ENCODE data around the gene HTR3A. TPM values are rescaled to one million over a fixed set of nuclear protein-coding genes. Genes with fewer than 3 reads are reported as not detected.

Gene HTR3A
- polyA plus RNA-seq, 4 donors = 0.17 to 0.46 TPM; not detected in 2

DNA sequence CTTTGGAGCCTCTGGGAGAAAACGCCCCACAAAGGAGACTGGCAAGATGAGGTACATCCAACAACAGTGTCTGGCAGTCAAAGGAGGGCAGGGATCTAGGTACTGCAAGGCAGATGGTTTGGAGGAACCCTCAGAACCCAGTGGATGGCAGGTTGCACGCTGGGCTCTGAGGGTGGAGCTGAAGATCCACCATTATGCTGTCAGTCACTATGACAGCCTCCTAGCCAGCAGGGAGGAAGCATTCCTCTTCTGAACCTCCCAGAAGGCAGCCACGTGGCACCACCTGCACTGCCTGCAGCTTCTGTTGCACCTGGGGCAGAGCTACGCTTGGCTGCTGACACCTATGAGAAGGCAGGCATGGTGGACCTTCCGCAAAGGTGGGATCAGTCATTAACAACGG lies 40.2 kb downstream of the HTR3A start:
- no peak for DNase-seq (ENCODE audit: low read depth in 4 of 4, low spot score in 3 of 4)

DNA sequence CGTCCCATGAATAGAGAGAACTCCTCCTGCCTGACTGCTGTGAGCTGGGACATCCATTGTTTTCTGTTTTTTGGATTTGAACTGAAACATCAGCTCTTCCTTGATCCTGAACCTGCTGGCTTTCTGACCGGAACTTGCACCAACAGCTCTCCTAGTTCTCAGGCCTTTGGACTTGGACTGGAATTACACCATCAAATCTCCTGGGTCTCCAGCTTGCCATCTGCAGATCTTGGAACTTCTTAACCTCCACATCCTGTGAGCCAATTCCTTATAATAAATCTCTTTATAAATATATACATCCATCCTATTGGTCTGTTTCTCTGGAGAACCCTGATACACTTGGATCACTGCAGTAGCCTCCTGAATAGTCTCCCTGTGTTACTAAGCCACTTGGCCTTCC lies 42.1 kb downstream of the HTR3A start:
- DNase-seq (ENCODE audit: low read depth in 4 of 4, low spot score in 3 of 4) = no peak

DNA sequence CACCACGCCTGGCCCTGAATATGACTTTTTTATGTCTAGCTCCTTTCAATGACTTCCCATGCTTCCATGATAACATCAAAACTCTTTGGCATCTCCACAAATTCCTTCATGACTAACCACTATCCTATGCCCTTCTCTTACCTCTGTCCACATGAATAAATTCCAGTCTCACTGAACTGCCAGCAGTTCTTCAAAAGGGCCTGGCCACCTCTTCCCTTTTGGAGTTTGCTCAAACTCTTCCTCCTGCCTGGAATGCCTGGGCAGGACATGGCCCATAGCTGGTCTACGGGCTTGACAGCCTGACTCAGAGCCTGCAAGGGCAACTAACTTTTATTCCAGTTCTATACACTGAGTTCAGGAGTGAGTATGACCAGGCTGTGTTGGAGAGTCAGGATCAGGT lies 42.8 kb downstream of the HTR3A start:
- DNase-seq (ENCODE audit: low read depth in 4 of 4, low spot score in 3 of 4) = no peak

DNA sequence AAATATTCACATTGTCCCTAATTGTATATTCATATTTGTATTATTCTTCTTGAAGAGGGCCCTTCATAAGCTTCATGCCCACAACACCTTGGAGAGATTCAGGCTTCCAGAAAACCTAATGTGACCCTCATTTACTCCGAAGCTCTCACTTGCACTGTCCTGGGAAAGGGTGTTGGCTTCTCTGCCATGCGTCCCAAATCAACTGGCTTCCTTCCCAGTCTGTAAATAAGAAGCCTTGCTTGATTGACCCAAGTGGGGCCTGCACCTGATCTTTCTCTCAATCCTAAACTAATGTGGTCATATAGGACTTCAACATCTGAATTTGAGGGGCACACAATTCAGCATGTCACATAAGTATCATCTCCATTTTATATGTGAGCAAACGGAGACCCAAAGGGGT lies 44.1 kb downstream of the HTR3A start:
- DNase-seq (ENCODE audit: low read depth in 4 of 4, low spot score in 3 of 4) = no peak

DNA sequence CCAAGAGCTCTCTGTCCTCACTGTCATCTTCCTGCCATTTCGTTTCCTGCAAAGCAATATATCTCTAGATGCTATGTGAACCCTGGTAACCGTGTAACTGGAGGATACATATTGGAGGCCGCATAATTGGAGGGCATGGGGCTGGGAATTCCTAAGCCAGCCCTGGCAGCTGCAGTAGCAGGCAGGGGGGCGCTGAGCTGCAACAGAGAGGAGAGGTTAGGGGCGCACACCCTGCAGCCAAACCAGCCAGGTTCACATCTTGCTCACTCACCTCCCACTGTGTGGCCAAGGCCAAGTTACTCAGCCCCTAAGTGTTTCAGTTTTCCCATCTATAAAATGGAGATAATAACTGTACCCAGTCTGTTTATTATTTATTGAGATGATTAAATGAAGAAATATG lies 44.7 kb downstream of the HTR3A start:
- DNase-seq (ENCODE audit: low read depth in 4 of 4, low spot score in 3 of 4) = no peak

DNA sequence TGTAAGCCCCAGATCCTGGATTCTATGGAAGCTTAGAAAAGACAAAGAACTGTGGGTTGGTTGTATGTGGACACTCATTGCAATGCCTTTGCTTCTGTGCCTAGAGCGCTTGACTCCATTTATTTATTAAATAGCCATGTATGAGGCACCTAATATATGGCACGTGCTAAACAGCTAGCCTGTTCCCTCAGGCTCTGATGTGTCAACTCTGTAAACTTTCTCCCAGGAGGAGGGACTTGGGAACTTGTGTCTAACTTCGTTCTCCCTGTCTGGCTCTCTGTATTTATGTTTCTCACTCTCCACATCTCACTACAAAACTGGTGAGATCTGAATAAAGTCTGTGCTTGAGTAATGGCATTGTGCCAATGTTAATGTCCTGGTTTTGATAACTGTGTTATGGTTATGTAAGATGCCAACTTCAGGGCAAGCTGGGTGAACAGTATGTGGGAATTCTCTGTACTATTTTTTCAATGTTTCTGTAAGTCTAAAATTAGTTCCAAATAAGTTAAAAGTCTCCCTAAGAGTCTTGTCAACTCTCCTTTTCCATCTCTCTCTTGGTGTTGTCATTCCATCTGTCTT lies 50.5 kb downstream of the HTR3A start:
- no peak for DNase-seq (ENCODE audit: low read depth in 4 of 4, low spot score in 3 of 4)

DNA sequence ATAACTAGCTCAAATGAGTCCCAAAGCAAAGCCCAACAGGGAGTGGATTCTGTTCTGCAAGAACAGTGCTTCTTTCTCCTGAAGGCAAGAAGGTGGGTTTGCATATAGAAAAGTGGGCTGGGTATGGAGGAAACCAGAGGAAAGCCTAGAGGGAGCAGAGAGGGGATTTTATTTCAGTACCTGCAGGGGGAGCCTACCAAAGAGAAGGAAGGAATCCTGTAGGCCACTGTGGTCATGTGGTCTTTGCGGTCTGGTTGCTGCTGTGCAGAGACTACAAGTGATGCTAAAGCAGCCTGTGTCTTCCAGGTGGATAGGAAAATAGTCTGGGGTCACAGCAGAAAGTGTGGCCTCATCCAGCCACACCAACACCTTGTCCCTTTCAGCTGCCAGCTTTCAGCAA lies 51.4 kb downstream of the HTR3A start:
- no peak for DNase-seq (ENCODE audit: low read depth in 4 of 4, low spot score in 3 of 4)

DNA sequence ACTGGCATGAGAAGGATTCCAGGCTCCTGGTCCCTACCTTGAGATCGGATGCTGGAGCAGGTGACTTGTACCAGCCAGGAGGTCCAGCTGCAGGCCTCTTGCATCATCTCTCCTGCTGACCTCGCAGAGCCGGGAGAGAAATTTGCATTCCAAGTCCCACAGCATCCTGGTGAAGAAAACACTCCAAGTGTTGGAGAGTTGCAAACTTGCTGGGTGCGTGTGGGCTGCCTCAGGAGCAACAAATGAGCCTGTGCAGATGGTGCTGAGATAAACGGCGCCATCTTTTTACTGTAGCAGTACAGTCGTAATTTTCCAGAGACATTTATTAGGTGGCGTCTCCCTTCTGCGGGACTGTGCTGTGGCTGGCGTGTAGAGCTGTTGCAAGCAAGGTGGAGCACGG lies 52.5 kb downstream of the HTR3A start:
- DNase-seq (ENCODE audit: low read depth in 4 of 4, low spot score in 3 of 4) = no peak

DNA sequence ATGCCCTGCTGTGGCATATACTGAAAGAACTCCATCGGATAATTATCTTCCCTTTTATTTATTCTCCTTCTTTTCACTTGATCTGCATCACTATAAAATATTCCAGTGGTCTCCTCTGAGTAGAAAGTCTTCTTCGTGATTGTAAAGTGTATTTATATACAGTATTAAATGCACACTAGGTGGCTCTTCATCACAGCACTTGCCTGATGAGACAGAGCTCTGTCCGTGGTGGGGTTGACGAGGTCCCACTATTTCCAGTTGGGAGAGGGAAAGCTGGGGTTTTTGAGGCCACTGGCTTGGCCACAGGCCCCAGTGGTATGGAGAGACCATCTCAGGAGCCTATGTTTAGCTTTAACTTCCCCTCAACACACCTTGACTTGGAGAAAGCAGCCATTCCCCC lies 53.0 kb downstream of the HTR3A start:
- no peak for DNase-seq (ENCODE audit: low read depth in 4 of 4, low spot score in 3 of 4)

DNA sequence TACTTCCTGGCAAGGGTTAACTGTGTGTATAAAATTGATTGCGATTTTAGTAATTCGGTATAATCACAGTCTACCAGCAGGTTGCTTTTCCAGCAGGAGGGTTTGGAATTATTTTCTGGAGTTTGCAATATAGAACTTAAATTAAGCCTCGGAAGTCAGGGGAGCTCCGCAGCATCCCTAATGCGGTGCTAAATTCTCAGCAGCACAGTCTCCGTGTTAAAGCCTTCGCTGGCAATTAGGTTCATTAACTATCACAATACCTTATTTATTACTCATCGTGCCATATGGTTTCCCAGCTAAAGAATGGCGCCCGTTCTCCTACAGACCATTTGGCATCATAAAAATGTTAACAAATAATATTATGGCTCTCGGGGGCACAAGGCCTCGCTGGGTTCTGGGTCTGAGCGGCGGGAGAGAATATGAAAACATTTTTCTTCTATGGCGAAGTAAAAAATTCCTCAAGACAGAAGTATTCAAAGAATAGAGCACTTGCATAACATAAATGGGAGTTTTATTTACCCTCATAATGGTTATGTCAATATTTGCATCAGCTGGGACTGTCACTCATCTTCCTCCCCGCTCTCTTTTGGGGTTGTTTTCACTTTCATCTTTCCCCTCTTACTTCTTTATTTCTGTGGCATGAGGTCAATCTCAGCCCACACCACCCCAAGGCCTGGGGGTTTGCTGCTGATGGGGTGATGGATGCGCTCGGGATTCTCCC lies 56.5 kb downstream of the HTR3A start:
- DNase-seq (ENCODE audit: low read depth in 4 of 4, low spot score in 3 of 4) = no peak

DNA sequence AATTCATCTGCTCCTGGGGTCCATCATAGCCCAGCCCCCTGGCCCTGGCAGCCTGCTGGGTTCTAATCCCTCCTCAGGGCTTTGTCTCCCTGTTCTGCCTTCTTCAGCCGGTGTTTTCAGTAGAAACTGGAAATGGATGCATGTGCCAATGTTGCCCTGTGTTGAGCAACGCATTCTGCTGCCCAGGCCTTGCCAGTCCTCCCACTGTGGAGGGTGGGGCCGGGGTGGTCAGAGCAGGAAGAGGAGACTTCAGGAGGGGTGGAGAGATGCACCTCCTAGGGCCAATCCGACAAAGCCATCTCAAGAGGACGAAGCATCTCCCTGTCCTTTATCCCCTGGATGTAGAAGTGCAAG lies 57.0 kb downstream of the HTR3A start:
- no peak for DNase-seq (ENCODE audit: low read depth in 4 of 4, low spot score in 3 of 4)

DNA sequence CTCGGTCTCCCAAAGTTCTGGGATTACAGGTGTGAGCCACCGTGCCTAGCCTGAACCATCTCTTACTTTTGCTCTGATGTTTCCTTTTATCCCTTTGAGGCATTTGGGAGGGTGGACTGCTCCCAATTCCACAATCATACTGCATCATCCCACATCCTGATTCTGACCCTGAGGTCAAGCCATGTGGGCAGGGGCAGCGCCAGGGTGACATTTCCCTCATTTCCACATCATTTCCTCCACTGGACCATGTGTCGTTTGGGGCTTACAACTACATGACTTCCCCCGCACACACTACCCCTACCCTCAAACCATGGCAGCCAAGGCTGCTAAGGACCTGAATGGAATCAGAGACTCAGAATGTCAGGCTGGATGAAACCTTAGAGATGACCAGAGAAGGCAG lies 58.2 kb downstream of the HTR3A start:
- DNase-seq (ENCODE audit: low read depth in 4 of 4, low spot score in 3 of 4) = no peak

DNA sequence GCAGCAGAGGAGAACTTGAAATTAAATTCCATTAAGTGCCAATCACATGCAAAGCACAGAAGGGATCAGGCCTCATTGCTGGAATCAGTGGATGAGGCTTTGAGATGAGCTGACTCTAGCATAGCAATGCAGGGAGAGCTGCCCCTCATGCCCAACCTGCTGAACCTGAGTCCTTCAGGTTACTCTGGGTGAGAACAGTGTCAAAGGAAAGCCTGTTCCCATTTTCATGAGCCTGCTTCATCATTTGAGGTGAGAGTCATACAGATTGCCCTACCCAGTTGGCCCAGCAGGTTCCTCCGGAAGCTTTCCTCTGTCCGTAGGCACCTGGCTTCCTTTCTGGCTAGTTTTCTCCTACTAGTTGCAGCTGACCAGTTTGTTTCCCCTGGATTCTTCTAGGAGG lies 58.7 kb downstream of the HTR3A start:
- DNase-seq (ENCODE audit: low read depth in 4 of 4, low spot score in 3 of 4) = no peak

DNA sequence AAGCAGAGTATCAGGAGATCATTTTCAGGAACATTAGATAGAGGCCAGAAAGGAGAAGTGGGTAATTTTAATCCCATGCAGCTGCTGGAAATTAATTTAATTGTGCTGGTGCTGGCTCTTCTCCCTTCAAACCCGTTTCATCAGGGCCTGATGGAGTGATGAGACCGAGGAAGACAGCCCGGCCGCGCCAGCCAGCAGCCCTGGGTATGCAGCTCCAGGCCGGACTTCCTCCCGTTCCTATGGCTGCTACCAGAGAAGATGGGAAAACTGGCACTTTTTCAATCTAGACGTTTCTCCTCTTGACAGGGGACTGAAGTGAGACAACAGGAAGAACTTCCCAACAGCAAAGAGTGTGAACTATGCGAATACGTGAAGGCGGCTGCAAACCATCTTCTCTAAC lies 60.0 kb downstream of the HTR3A start:
- DNase-seq (ENCODE audit: low read depth in 4 of 4, low spot score in 3 of 4) = no peak

DNA sequence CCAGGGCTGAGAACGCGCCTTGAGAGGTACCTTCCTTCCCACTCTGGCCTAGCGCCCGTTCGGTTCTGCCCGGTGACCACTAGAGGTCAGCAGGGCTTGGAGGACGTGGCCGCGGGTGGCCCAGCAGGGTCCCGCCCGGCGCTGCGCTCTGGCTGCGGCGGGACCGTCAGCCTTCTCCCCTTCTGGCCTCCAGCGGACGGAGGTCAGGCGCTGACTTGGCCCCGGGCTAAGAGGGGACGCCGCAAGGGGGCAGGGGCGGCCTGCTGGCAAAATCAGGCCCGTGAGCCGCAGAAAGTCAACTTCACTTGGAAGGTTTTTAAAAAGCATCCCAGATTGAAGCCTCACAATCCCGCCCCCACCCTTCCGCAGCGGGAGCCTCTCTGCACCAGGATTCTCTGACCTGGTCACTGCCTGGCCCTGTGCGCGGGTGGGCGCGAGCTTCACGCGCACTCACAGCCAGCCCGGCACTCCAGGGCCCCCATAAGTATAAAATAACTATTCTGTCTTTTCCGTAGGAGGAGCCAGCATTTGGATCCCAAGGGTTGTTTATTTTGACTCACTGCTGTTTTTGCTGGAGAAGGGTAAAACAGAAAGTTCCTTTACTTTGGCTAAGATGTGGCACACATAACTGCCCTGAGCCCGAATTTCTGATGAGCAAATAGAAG lies 61.4 kb downstream of the HTR3A start:
- DNase-seq (ENCODE audit: low read depth in 4 of 4, low spot score in 3 of 4) = peak in 2 of 4 donors; percentile 25 to 27

DNA sequence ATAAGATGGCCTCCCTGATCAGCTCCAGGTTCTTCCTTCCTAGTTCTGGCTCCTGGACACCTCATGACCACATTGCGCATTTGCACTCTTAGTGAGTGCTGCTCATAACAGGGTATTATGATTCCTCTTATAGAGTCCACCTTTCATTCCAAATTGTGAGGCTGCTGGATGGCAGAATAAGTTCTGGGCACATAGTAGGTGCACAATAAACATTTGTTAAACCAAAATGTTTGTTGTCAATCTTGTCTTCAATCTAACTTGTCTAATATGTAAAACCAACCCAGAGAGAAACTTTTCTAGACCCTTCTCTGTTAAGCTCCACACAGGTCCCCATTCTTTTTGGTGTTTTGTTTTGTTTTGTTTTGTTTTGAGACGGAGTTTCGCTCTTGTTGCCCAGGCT lies 62.0 kb downstream of the HTR3A start:
- no peak for DNase-seq (ENCODE audit: low read depth in 4 of 4, low spot score in 3 of 4)

DNA sequence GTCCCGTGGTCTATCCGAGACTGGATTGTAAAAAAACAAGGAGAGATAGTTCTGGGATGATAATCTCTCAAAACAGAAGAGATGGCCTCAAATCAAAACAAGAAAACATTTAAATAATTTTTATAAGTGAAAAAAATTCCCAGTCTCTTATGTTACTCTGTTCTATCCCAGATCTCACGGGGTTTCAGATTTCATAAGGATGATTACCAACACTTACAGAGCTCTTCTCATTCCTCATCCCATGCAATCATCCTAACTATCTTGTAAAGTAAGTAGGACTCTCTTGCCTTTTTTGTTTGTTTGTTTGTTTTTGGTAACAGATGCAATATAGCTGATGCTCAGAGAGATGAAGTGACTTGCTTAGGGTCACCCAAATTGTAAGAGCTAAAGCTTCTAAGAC lies 64.6 kb downstream of the HTR3A start:
- no peak for DNase-seq (ENCODE audit: low read depth in 4 of 4, low spot score in 3 of 4)

Other genes starting within 250 kb of the HTR3A start
- gene ZW10, start 201.4 kb upstream of the HTR3A start, polyA plus RNA-seq (ENCODE audit: insufficient read length in 4 of 4) = 10 to 100 TPM; 18.9 to 26.2 (median 24.2) TPM
- not detected for gene CLDN25, start 195.3 kb upstream of the HTR3A start, polyA plus RNA-seq (ENCODE audit: insufficient read length in 4 of 4)
- 10 to 100 TPM; 38.9 to 47.5 (median 45.9) TPM for gene USP28, start 99.5 kb upstream of the HTR3A start, polyA plus RNA-seq (ENCODE audit: insufficient read length in 4 of 4)
- gene HTR3B, start 70.3 kb upstream of the HTR3A start, polyA plus RNA-seq (ENCODE audit: insufficient read length in 4 of 4) = under 1 TPM in 3 of 4 donors, not detected in 1; 0.11 to 0.32 (median 0.19) TPM
- gene ZBTB16, start 84.6 kb downstream of the HTR3A start, polyA plus RNA-seq (ENCODE audit: insufficient read length in 4 of 4) = 1 to 10 TPM; 1.2 to 1.9 (median 1.4) TPM